ENCODE measurements around the gene PLEKHM2.

DNA sequence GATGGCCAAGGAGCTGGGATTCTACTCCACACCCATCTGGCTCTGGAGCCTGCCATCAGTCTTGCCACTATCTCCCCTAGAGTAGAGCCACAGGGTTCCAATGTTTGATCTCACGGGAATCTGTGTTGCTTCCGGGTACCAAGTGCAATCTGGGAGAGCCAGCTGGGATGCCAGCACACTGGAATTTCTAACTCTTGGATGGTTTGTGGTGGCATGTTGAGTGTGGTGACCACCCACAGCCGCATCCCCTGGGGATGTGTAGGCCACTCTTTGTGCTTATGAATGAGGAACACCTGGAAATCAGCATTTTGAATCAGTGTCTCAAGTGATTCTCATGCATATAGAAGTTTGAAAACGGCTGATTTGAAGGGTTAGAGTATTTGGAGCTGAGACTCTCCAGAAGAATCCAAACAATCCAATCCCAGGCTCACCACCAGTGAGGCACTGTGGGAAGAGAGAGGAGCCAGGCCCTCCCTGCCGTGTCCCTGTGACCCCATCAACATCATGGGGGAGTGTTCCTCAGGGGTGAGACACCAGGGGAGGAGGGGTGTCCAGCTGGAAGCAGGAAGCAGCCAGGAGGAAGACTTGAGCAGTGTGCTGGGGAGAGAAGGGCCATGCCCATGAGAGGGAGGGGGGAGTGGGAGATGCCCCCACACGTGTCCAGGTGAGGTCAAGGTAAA is 87.9 kb downstream of the PLEKHM2 start:
- TF ChIP-seq, protein P1, sequence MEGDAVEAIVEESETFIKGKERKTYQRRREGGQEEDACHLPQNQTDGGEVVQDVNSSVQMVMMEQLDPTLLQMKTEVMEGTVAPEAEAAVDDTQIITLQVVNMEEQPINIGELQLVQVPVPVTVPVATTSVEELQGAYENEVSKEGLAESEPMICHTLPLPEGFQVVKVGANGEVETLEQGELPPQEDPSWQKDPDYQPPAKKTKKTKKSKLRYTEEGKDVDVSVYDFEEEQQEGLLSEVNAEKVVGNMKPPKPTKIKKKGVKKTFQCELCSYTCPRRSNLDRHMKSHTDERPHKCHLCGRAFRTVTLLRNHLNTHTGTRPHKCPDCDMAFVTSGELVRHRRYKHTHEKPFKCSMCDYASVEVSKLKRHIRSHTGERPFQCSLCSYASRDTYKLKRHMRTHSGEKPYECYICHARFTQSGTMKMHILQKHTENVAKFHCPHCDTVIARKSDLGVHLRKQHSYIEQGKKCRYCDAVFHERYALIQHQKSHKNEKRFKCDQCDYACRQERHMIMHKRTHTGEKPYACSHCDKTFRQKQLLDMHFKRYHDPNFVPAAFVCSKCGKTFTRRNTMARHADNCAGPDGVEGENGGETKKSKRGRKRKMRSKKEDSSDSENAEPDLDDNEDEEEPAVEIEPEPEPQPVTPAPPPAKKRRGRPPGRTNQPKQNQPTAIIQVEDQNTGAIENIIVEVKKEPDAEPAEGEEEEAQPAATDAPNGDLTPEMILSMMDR (IDR thresholded peaks at IDR 0.05; ENCODE audit: insufficient read depth, low read length), result no peak
- TF ChIP-seq, protein P2, sequence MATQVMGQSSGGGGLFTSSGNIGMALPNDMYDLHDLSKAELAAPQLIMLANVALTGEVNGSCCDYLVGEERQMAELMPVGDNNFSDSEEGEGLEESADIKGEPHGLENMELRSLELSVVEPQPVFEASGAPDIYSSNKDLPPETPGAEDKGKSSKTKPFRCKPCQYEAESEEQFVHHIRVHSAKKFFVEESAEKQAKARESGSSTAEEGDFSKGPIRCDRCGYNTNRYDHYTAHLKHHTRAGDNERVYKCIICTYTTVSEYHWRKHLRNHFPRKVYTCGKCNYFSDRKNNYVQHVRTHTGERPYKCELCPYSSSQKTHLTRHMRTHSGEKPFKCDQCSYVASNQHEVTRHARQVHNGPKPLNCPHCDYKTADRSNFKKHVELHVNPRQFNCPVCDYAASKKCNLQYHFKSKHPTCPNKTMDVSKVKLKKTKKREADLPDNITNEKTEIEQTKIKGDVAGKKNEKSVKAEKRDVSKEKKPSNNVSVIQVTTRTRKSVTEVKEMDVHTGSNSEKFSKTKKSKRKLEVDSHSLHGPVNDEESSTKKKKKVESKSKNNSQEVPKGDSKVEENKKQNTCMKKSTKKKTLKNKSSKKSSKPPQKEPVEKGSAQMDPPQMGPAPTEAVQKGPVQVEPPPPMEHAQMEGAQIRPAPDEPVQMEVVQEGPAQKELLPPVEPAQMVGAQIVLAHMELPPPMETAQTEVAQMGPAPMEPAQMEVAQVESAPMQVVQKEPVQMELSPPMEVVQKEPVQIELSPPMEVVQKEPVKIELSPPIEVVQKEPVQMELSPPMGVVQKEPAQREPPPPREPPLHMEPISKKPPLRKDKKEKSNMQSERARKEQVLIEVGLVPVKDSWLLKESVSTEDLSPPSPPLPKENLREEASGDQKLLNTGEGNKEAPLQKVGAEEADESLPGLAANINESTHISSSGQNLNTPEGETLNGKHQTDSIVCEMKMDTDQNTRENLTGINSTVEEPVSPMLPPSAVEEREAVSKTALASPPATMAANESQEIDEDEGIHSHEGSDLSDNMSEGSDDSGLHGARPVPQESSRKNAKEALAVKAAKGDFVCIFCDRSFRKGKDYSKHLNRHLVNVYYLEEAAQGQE (IDR thresholded peaks at IDR 0.05; ENCODE audit: insufficient replicate concordance, low read depth), result no peak

Measured in HL-60 (cell line).